ENCODE measurements around the gene IL1RAPL1.

Gene IL1RAPL1

GRCh38 chrX:29422034-29422433 lies 834.8 kb downstream of the IL1RAPL1 start:
- no peak for DNase-seq
- in situ Hi-C loops (cut with HindIII; ENCODE audit: low pct_ligation_motif_present, low pct_unique_long_range_greater_than_20kb, low sequenced_read_pairs), result no loop called here

- in situ Hi-C loops (cut with HindIII; ENCODE audit: low pct_ligation_motif_present, low pct_unique_long_range_greater_than_20kb, low sequenced_read_pairs), result no loop called here
- no peak for DNase-seq
Observed at GRCh38 chrX:29431895-29432294, 844.6 kb downstream of the IL1RAPL1 start.

GRCh38 chrX:29432534-29432933 lies 845.3 kb downstream of the IL1RAPL1 start:
- no peak for DNase-seq

GRCh38 chrX:29434939-29435338 lies 847.7 kb downstream of the IL1RAPL1 start:
- DNase-seq, result no peak
- in situ Hi-C loops (cut with HindIII; ENCODE audit: low pct_ligation_motif_present, low pct_unique_long_range_greater_than_20kb, low sequenced_read_pairs), result no loop called here

More at GRCh38 chrX:29432534-29432933, 845.3 kb downstream of the IL1RAPL1 start:
- in situ Hi-C loops (cut with HindIII; ENCODE audit: low pct_ligation_motif_present, low pct_unique_long_range_greater_than_20kb, low sequenced_read_pairs), result no loop called here

GRCh38 chrX:29435396-29435795 lies 848.1 kb downstream of the IL1RAPL1 start:
- in situ Hi-C loops (cut with HindIII; ENCODE audit: low pct_ligation_motif_present, low pct_unique_long_range_greater_than_20kb, low sequenced_read_pairs), result no loop called here
- DNase-seq, result no peak

- no peak for DNase-seq
- in situ Hi-C loops (cut with HindIII; ENCODE audit: low pct_ligation_motif_present, low pct_unique_long_range_greater_than_20kb, low sequenced_read_pairs), result no loop called here
Observed at GRCh38 chrX:29447867-29448266, 860.6 kb downstream of the IL1RAPL1 start.

GRCh38 chrX:29453333-29453732 lies 866.1 kb downstream of the IL1RAPL1 start:
- no peak for DNase-seq
- in situ Hi-C loops (cut with HindIII; ENCODE audit: low pct_ligation_motif_present, low pct_unique_long_range_greater_than_20kb, low sequenced_read_pairs), result no loop called here

GRCh38 chrX:29455702-29456101 lies 868.5 kb downstream of the IL1RAPL1 start:
- no peak for DNase-seq
- in situ Hi-C loops (cut with HindIII; ENCODE audit: low pct_ligation_motif_present, low pct_unique_long_range_greater_than_20kb, low sequenced_read_pairs), result no loop called here

GRCh38 chrX:29461039-29461438 lies 873.8 kb downstream of the IL1RAPL1 start:
- in situ Hi-C loops (cut with HindIII; ENCODE audit: low pct_ligation_motif_present, low pct_unique_long_range_greater_than_20kb, low sequenced_read_pairs), result no loop called here
- no peak for DNase-seq

GRCh38 chrX:29466456-29466855 lies 879.2 kb downstream of the IL1RAPL1 start:
- DNase-seq, result no peak
- in situ Hi-C loops (cut with HindIII; ENCODE audit: low pct_ligation_motif_present, low pct_unique_long_range_greater_than_20kb, low sequenced_read_pairs), result no loop called here

GRCh38 chrX:29468911-29469494 lies 881.8 kb downstream of the IL1RAPL1 start:
- in situ Hi-C loops (cut with HindIII; ENCODE audit: low pct_ligation_motif_present, low pct_unique_long_range_greater_than_20kb, low sequenced_read_pairs), result no loop called here
- DNase-seq, result no peak

GRCh38 chrX:29470030-29470429 lies 882.8 kb downstream of the IL1RAPL1 start:
- in situ Hi-C loops (cut with HindIII; ENCODE audit: low pct_ligation_motif_present, low pct_unique_long_range_greater_than_20kb, low sequenced_read_pairs), result no loop called here
- no peak for DNase-seq

GRCh38 chrX:29471829-29472228 lies 884.6 kb downstream of the IL1RAPL1 start:
- in situ Hi-C loops (cut with HindIII; ENCODE audit: low pct_ligation_motif_present, low pct_unique_long_range_greater_than_20kb, low sequenced_read_pairs), result no loop called here
- no peak for DNase-seq

- in situ Hi-C loops (cut with HindIII; ENCODE audit: low pct_ligation_motif_present, low pct_unique_long_range_greater_than_20kb, low sequenced_read_pairs), result no loop called here
- DNase-seq, result no peak
Observed at GRCh38 chrX:29477878-29478277, 890.6 kb downstream of the IL1RAPL1 start.

GRCh38 chrX:29478336-29479069 lies 891.3 kb downstream of the IL1RAPL1 start:
- peak; percentile 31 for DNase-seq

GRCh38 chrX:29487214-29487613 lies 900.0 kb downstream of the IL1RAPL1 start:
- in situ Hi-C loops (cut with HindIII; ENCODE audit: low pct_ligation_motif_present, low pct_unique_long_range_greater_than_20kb, low sequenced_read_pairs), result no loop called here

More at GRCh38 chrX:29478336-29479069, 891.3 kb downstream of the IL1RAPL1 start:
- in situ Hi-C loops (cut with HindIII; ENCODE audit: low pct_ligation_motif_present, low pct_unique_long_range_greater_than_20kb, low sequenced_read_pairs), result no loop called here

GRCh38 chrX:29487714-29488113 lies 900.5 kb downstream of the IL1RAPL1 start:
- DNase-seq, result no peak
- in situ Hi-C loops (cut with HindIII; ENCODE audit: low pct_ligation_motif_present, low pct_unique_long_range_greater_than_20kb, low sequenced_read_pairs), result no loop called here

More at GRCh38 chrX:29487214-29487613, 900.0 kb downstream of the IL1RAPL1 start:
- DNase-seq, result no peak

GRCh38 chrX:29488919-29489318 lies 901.7 kb downstream of the IL1RAPL1 start:
- in situ Hi-C loops (cut with HindIII; ENCODE audit: low pct_ligation_motif_present, low pct_unique_long_range_greater_than_20kb, low sequenced_read_pairs), result no loop called here

GRCh38 chrX:29490606-29491005 lies 903.4 kb downstream of the IL1RAPL1 start:
- in situ Hi-C loops (cut with HindIII; ENCODE audit: low pct_ligation_motif_present, low pct_unique_long_range_greater_than_20kb, low sequenced_read_pairs), result no loop called here

More at GRCh38 chrX:29488919-29489318, 901.7 kb downstream of the IL1RAPL1 start:
- no peak for DNase-seq

GRCh38 chrX:29491659-29492058 lies 904.4 kb downstream of the IL1RAPL1 start:
- no peak for DNase-seq
- in situ Hi-C loops (cut with HindIII; ENCODE audit: low pct_ligation_motif_present, low pct_unique_long_range_greater_than_20kb, low sequenced_read_pairs), result no loop called here

More at GRCh38 chrX:29490606-29491005, 903.4 kb downstream of the IL1RAPL1 start:
- no peak for DNase-seq

All from ACHN (cell line).